HCT116 (cell line): Measurements from ENCODE around the gene CHRNA9.

ENCODE experiments used
- EZH2phosphoT487 ChIP-seq: fragments of 200-600 bp; IDR thresholded peaks from 2 replicates; pipeline ENCODE4 v1.6.1; 2018; ENCODE audit warnings: antibody characterized with exemption, borderline replicate concordance
- SP1 ChIP-seq: IDR thresholded peaks from 2 replicates; pipeline ENCODE4 v1.6.1; 2012; ENCODE audit warnings: low read depth
- YY1 ChIP-seq: IDR thresholded peaks from 2 replicates; pipeline ENCODE4 v1.6.1; 2011; ENCODE audit warnings: low read length, low read depth, moderate library complexity, mild to moderate bottlenecking; ENCODE audit not compliant: insufficient replicate concordance; ENCODE audit errors: extremely low read depth
- TF ChIP-seq, protein P1 (sequence below), 3 experiments: fragments of 200-600 bp in 1 of 3; sonication (generic) in 1 of 3; IDR thresholded peaks in 2 of 3; conservative IDR thresholded peaks in 1 of 3; 2 replicates each; pipeline ENCODE4 v1.5.1; 2012 to 2017; ENCODE audit warnings: low read depth in 2 of 3, low read length in 2 of 3, antibody characterized with exemption in 1 of 3, borderline replicate concordance in 1 of 3, control low read depth in 1 of 3, mild to moderate bottlenecking in 1 of 3, mixed read lengths in 1 of 3, mixed run types in 1 of 3, moderate library complexity in 1 of 3; ENCODE audit not compliant: insufficient read depth in 1 of 3
- TF ChIP-seq, protein P2 (sequence below): IDR thresholded peaks from 2 replicates; pipeline ENCODE4 v1.6.1; 2012
- TF ChIP-seq, protein P3 (sequence below): IDR thresholded peaks from 2 replicates; pipeline ENCODE4 v1.6.1; 2012; ENCODE audit warnings: low read depth

DNA sequence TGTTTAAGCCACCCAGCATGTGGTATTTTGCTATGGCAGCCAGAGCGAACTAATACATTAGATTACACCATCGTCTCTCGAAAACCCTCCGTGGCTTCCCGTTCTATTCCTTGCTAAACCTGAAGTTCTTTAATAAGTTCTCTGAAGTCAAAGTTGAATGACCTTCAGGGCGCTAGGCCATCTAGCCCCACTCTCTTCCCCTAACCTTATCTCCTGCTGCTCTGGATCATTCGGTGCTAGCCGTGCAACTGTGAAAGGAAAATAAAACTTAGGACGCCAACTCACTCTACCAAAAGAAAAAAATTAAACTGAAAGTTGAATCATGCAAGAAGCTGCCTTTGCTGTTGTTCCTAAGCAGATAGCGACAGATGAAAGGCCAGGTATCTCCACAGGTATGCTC is 40.0 kb downstream of the CHRNA9 start:
- TF ChIP-seq, protein P1, sequence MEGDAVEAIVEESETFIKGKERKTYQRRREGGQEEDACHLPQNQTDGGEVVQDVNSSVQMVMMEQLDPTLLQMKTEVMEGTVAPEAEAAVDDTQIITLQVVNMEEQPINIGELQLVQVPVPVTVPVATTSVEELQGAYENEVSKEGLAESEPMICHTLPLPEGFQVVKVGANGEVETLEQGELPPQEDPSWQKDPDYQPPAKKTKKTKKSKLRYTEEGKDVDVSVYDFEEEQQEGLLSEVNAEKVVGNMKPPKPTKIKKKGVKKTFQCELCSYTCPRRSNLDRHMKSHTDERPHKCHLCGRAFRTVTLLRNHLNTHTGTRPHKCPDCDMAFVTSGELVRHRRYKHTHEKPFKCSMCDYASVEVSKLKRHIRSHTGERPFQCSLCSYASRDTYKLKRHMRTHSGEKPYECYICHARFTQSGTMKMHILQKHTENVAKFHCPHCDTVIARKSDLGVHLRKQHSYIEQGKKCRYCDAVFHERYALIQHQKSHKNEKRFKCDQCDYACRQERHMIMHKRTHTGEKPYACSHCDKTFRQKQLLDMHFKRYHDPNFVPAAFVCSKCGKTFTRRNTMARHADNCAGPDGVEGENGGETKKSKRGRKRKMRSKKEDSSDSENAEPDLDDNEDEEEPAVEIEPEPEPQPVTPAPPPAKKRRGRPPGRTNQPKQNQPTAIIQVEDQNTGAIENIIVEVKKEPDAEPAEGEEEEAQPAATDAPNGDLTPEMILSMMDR (IDR thresholded peaks at IDR 0.05 in 2 of 3, conservative IDR thresholded peaks at IDR 0.05 in 1 of 3; ENCODE audit: borderline replicate concordance in 1 of 3, insufficient read depth in 1 of 3, low read depth in 2 of 3, low read length in 2 of 3) = no peak
- TF ChIP-seq, protein P2, sequence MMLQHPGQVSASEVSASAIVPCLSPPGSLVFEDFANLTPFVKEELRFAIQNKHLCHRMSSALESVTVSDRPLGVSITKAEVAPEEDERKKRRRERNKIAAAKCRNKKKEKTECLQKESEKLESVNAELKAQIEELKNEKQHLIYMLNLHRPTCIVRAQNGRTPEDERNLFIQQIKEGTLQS = no peak
- TF ChIP-seq, protein P3, sequence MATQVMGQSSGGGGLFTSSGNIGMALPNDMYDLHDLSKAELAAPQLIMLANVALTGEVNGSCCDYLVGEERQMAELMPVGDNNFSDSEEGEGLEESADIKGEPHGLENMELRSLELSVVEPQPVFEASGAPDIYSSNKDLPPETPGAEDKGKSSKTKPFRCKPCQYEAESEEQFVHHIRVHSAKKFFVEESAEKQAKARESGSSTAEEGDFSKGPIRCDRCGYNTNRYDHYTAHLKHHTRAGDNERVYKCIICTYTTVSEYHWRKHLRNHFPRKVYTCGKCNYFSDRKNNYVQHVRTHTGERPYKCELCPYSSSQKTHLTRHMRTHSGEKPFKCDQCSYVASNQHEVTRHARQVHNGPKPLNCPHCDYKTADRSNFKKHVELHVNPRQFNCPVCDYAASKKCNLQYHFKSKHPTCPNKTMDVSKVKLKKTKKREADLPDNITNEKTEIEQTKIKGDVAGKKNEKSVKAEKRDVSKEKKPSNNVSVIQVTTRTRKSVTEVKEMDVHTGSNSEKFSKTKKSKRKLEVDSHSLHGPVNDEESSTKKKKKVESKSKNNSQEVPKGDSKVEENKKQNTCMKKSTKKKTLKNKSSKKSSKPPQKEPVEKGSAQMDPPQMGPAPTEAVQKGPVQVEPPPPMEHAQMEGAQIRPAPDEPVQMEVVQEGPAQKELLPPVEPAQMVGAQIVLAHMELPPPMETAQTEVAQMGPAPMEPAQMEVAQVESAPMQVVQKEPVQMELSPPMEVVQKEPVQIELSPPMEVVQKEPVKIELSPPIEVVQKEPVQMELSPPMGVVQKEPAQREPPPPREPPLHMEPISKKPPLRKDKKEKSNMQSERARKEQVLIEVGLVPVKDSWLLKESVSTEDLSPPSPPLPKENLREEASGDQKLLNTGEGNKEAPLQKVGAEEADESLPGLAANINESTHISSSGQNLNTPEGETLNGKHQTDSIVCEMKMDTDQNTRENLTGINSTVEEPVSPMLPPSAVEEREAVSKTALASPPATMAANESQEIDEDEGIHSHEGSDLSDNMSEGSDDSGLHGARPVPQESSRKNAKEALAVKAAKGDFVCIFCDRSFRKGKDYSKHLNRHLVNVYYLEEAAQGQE = no peak
- TF ChIP-seq SP1 = no peak
- no peak for TF ChIP-seq EZH2phosphoT487
- TF ChIP-seq YY1 = no peak
